Dedifferentiated amniotic fluid mesenchymal stem cell (primary cell): ENCODE results near the gene ZNF554.
"Not testable (repeated sequence)": the region's sequence is repeated elsewhere in the genome, so short reads cannot be mapped to it uniquely, and the experiment has no call there.

Experiments used
- DNase-seq: peaks from one replicate; pipeline ENCODE4 v3.0.0-alpha.2; 2016; ENCODE audit errors: extremely low spot score

Gene ZNF554

DNA sequence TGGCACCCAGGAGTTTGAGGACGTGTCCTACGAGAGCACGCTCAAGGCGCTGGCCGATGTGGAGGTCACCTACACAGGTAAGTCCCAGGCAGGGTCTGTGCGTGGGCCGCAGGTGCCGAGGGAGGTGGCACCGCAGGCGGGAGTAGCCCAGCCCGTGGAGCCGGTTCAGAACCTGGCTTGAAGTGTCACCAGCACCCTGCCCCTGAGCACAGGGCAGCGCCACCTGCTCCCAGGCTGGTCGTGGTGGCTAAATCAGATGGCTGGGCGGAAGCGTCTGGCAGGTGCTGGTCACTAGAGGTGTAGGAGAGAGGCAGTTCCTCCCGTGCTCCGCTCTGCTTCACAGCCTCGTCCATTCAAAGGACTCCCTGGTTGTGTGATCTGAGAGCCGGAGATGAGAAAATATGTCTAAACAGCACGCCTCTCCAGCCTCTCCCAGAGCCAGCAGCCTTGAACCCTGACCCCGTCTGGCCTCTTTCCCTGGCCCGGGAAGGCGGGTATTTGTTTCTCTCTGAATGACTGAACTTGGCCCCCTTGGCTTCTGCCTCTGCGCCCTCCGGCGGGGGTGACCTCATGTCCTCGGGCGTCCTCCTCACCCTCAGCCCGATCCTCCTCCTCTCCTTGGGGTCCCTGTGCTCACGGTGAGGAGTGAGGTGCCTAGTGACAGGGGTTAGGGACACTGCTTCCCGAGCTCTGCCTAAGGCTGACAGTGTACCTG, 29.0 kb upstream of the ZNF554 start:
- DNase-seq, result no peak

GRCh38 chr19:2791440-2791839, 28.2 kb upstream of the ZNF554 start:
- no peak for DNase-seq

DNA sequence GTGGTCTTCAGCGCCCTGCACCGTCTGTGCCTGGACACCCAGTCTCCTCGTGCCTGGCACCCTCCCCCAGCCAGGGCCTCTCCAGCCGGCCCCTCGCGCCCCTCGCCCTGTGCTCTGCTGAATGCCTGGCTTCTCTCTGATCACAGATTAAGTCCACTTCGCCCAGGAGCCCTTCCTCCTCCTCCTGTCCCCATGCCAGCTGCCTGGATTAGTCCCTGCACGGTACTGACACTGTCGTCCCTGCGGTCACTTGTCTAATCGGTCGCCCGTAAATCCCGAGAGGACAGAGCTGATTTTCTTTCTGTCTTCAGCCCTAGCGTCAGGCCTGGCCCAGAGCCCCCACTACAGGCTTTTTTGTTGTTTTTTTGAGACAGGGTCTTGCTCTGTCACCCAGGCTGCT, 27.8 kb upstream of the ZNF554 start:
- no peak for DNase-seq

DNA sequence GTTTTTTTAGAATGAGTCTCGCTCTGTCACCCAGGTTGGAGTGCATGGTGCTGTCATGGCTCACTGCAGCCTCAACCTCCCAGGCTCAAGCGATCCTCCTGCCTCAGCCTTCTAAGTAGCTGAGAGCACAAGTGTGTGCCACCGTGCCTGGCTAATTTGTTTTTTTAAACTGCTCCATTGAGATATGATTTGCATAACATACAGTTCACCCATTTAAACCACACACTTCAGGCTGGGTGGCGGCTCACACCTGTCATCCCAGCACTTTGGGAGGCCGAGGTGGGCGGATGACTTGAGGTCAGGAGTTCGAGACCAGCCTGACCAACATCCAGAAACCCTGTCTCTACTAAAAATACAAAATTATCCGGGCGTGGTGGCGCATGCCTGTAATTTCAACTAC, 27.0 kb upstream of the ZNF554 start:
- not testable (repeated sequence) for DNase-seq

DNA sequence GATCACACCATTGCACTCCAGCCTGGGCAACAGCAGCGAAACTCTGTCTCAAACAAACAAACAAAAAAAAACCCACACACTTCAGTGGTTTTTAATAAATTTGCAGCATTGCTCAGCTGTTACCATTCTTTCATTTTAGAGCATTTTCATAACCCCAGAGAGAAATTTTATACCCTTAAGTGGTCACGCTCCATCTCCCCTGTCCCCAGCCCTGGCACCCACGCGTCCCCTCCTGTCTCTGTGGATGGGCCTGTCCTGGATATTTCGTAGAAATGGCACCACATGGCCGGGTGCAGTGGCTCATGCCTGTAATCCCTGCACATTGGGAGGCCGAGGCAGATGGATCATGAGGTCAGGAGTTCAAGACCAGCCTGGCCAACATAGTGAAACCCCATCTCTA, 26.5 kb upstream of the ZNF554 start:
- no peak for DNase-seq

DNA sequence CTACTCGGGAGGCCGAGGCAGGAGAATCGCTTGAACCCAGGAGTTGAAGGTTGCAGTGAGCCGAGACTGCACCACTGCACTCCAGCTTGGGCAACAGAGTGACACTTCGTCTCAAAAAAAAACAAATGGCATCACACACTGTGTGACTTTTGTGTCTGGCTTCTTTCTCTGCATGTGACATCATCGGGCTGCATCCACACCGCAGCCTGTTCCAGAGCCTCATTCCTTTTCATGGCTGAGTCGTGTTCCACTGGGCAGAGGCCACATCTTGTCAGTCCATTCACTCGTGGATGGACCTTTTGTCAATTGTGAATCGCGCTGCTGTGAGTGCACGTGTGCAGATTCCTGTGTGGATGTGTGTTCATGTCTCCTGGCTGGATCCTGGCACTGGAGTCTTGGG, 26.1 kb upstream of the ZNF554 start:
- DNase-seq, result no peak

DNA sequence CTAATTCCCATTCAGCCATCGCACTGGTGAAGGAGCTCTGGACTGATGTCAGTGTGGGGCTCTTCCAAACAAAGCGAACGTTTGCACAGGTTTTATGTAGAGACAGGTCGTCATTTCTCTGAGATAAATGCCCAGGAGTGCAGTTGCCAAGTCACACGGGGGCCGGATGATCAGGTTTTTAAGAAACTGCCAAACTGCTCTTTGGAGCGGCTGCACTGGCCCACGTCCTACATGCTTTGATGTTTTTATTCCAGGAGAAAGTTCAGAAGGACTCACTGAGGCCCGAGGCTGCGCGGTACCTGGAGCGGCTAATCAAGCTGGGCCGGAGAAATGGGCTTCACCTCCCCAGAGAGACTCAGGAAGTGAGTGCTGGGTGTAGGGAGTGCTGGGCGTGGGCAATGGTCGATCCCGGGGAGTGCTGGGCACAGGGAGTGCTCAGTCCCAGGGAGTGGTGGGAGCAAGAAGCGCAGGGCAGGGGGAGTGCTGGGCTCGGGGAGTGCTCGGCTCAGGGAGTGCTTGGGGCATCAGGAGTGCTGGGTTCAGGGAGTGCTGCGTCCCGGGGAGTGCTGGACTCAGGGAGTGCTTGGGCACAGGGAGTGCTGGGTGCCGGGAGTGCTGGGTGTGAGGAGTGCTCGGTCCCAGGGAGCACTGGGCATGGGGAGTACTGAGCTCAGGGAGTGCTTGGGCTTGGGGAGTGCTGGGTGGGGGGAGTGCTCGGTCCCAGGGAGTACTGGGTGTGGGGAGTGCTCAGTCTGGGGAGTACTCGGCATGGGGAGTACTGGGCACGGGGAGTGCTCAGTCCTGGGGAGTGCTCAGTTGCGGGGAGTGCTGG, 23.6 kb upstream of the ZNF554 start:
- DNase-seq, result no peak

- no peak for DNase-seq
Measured at GRCh38 chr19:2796659-2797266, 22.9 kb upstream of the ZNF554 start.

GRCh38 chr19:2797280-2797679, 22.4 kb upstream of the ZNF554 start:
- no peak for DNase-seq

DNA sequence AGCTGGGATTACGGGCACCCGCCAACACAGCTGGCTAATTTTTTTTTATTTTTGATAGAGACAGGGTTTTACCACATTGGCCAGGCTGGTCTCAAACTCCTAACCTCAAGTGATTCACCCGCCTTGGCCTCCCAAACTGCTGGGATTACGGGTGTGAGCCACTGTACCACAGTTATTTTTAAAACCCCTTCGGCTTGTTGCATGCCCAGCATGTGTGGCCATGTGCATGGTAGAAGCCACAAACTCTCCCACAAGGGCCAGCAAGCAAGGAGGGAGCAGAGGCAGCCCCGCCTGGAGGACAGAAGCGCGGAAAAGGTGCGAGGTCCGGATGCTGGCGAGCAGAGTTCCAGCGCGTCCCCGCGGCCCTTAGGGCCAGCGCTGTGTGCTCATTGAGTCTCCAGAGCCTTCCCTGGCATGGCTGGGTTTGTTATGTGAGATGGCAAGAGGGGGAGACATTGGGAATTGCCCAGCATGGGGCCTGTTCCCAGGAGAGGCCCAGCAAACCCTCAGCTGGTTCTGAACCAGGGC, 21.4 kb upstream of the ZNF554 start:
- DNase-seq, result no peak

DNA sequence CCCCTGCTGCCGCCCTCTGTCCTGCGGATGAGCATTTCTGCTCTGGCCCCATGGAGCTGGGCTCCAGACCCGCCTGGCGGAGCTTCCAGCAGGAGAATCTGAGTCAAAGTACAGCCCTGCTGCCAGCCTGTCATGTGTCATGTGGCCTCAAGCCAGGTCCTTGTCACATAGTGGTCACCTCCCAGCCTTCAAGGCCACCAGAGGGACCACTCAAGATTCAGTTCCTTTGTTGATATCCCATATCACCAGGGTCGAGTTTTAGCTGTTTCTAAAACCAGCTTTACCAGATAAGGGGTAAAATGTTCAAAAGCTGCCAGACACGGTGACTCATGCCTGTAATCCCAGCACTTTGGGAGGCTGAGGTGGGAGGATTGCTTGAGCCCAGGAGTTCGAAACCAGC, 20.9 kb upstream of the ZNF554 start:
- no peak for DNase-seq

DNA sequence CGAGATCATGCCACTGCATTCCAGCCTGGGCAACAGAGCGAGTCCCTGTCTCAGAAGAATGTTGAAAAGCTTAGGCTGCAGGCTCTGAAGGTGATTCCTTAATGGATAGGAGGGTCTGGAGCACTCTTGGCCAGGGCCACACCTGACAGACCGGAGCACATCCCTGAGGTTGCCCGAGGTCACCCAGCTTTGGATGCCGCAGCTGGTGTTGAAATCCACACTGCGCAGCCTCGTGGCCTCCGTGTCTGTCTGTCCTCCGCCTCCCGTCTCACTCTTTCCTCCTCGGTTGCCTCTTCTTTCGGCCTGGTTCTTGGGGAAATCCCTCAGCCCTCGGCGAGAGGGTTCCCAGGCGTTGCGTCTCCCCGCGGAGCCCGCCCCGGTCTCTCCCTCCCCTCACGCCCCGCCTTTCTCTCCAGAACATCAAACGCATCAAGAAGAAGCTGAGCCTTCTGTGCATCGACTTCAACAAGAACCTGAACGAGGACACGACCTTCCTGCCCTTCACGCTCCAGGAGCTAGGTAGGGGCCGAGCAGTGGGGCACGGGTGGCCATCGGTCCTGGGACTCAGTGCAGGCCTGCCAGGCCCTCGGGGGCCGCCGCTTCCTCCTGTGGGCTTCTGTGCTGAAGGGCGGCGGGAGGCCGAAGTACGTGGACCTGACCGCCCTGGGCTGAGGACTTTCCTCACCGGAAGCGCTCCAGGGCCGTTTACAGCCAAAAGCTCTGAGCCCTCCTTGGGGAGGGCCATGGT, 20.2 kb upstream of the ZNF554 start:
- no peak for DNase-seq

DNA sequence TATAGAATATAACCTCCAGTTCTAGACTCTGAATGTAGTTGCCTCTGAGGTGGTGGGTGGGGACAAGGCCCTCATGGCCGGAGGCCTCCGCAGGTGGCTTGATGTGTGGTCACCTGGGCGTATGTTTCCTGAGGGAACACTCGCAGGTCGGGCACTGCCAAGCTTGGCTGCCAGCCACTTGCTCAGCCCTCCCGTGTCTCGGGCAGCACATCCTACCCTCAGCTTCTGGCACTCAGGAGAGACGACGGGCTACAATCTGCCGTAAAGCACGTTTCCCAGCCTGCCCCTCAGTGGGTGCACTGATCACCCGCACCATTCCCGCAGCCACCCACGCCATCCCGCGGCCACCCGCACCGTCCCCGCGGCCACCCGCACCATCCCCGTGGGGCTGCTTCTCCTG, 19.2 kb upstream of the ZNF554 start:
- DNase-seq, result no peak

DNA sequence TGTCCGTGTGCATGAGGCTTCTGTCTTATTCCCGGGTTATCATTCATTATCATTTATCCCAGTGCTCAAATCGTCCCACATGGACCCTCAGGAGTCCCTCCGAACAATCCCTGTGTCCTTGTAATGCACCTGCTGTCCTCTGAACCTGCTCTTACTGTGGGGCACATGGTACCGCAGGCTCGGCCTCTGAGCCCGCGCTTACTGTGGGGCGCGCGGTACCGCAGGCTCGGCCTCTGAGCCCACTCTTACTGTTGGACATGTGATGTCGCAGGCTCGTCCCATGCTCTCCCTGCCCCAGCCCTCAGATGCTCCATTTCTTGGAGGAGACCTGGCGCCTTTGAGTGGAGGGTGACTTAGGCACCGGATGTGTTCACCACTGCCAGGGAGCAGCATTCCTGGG, 16.8 kb upstream of the ZNF554 start:
- DNase-seq, result no peak

DNA sequence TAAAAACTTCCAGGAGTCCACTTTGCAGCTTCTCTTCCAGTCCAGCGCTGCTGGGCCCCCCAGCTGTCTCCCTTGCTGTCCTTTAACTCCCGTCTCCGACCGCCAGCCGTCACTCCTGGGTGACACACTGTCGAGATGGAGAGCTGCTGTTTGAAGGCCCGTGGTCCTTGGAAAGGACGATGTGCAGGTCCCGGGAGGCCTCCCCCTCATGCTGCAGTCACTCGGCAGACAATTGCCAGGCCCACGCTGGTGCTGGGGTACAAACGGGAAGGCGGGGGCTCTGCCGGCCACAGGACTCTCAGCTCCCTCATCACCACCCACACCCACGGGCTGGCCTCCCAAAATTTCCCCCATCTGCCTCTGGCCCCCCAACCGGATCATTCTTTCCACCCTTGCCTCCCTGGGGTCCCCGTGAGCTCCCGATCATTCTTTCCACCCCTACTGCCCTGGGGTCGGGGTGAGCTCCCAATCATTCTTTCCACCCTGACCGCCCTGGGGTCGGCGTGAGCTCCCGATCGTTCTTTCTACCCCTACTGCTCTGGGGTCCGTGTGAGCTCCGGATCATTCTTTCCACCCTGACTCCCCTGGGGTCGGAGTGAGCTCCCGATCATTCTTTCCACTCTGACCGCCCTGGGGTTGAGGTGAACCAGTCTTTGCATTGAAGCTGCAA, 16.0 kb upstream of the ZNF554 start:
- DNase-seq, result no peak

- DNase-seq, result no peak
Measured at GRCh38 chr19:2804156-2805004, 15.3 kb upstream of the ZNF554 start.

DNA sequence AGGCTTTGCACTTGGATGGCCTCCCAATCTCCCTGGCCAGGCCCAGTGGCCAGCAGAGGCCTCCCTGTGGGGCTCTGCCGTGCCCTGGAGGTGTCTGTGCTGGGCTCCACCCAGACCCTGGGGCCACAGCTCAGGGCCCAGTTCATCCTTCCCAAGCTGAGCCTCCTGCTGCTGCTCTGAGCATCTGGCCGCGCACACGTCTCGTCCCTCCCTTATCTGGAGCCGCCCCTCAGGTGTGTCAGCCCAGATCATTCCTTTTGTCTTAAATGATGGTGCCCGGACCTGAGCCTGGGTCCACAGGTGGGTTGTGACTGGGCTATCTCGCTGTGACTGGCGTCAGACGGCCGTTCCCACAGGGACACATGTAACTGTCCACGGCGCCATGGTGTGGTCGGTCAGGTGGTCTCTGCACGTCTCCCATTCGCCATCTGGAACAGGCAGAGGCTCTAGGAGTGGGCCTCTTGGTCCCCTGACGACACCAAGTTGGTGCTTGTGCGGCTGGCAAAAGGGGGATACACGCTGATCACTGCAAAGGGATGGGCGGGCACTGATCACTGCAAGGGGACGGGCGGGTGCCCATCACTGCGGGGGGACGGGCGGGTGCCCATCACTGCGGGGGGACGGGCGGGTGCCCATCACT, 14.3 kb upstream of the ZNF554 start:
- no peak for DNase-seq

DNA sequence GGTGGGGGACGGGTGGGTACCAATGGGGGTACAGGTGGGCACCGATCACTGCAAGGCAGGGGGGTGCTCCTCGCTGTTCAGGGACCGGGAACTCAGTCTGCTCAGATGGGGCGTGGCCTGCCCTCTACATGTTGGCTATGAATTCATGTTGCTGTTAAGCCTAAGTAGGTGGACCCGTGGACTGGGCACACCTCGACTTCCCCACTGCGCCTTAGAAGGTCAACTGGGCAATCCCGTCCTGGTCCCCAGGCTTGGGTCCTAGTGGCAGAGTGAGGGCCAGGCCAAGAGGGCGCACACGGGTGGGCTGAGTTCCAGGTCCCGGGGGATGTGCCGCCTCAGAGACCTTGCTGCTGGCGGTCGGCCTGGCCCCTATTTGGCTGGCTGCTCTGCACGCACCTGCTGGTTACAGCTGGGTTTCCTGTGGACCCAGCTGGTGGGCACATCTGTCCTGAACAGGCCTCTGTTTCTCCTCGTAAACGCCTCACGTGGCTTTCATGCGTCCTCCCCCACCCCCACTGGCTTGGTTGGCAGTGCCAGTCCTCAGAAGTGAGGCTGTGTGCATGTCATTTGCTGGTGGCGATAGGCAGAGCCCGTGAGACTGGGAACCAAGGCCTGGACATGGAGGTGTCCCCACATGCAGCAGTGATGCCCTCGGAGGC, 13.5 kb upstream of the ZNF554 start:
- DNase-seq, result no peak

- DNase-seq, result no peak
Measured at GRCh38 chr19:2806736-2807378, 12.8 kb upstream of the ZNF554 start.
